Kidney (tissue), 14 donors: ENCODE results near the gene RNF32. TPM values are rescaled to one million over a fixed set of nuclear protein-coding genes. Genes with fewer than 3 reads are reported as not detected.
"Not testable (repeated sequence)": the region's sequence is repeated elsewhere in the genome, so short reads cannot be mapped to it uniquely, and the experiment has no call there.

Experiments
- DNase-seq, 5 donors: peaks; one replicate each; pipeline ENCODE4 v3.0.0-alpha.2; 2013 to 2020
- FAIRE-seq: peaks from 2 replicates; lab custom pipeline; 2012; peaks lifted over from hg19 to GRCh38; lab: Jason Lieb, UNC
- H3K27ac ChIP-seq, 2 donors: one replicate each; pipeline ENCODE4 v1.7.0; 2013; ENCODE audit warnings: low read depth in 2 of 2, low read length in 2 of 2, inconsistent platforms in 1 of 2
- H3K27me3 ChIP-seq: one replicate; pipeline ENCODE4 v1.7.1; 2013; ENCODE audit warnings: low read length, inconsistent platforms; ENCODE audit not compliant: control insufficient read depth, insufficient read depth
- H3K36me3 ChIP-seq, 3 donors: one replicate each; pipeline versions ENCODE4 v1.7.0 to v1.7.1; 2013; ENCODE audit warnings: low read length in 3 of 3, control low read depth in 1 of 3, inconsistent platforms in 1 of 3; ENCODE audit not compliant: insufficient read depth in 3 of 3, control insufficient read depth in 2 of 3
- H3K4me1 ChIP-seq, 3 donors: one replicate each; pipeline versions ENCODE4 v1.7.0 to v1.7.1; 2013; ENCODE audit warnings: low read length in 3 of 3, inconsistent platforms in 1 of 3, low read depth in 1 of 3; ENCODE audit not compliant: control insufficient read depth in 2 of 3, insufficient read depth in 2 of 3
- H3K4me3 ChIP-seq, 3 donors: one replicate each; pipeline versions ENCODE4 v1.7.0 to v1.8.1; 2013; ENCODE audit warnings: low read length in 3 of 3, control low read depth in 1 of 3, inconsistent platforms in 1 of 3
- H3K9ac ChIP-seq, 3 donors: one replicate each; pipeline versions ENCODE4 v1.7.0 to v1.7.1; 2013; ENCODE audit warnings: low read length in 3 of 3, control low read depth in 1 of 3, inconsistent platforms in 1 of 3
- H3K9me3 ChIP-seq, 3 donors: one replicate each; pipeline versions ENCODE4 v1.7.0 to v1.7.1; 2013; ENCODE audit warnings: low read length in 3 of 3, control low read depth in 1 of 3, inconsistent platforms in 1 of 3; ENCODE audit not compliant: control insufficient read depth in 2 of 3, insufficient read depth in 1 of 3
- CTCF ChIP-seq: IDR thresholded peaks from 3 replicates; pipeline ENCODE4 v1.5.1; 2012; ENCODE audit warnings: mild to moderate bottlenecking, moderate library complexity, borderline replicate concordance; ENCODE audit not compliant: insufficient read depth; ENCODE audit errors: extremely low read depth
- intact Hi-C: fragments of 100-400 bp; cut with DNase I; formaldehyde crosslinking; loops from one replicate; pipeline ENCODE4 v1.11.1; 2022
- polyA plus RNA-seq: library from polyadenylated mRNA; stranded (reverse); fragments of 350-450 nt; fragmentation: Illumina TruSeq; extraction: RNeasy Lipid Tissue Mini Kit (QIAGEN cat#74804); gene quantifications from one replicate; pipeline ENCODE4 v1.2.3, GENCODE V29; 2014; ENCODE audit warnings: low read depth, low replicate concordance; ENCODE audit not compliant: insufficient read depth
- total RNA-seq: library from RNA; stranded (reverse); fragmentation: NEBNext Ultra II Directional; extraction: Animal tissue kit (Norgen Biotek cat#: 25700); gene quantifications from one replicate; pipeline ENCODE4 v1.2.1, GENCODE V29; 2021
- donor health status: control.
- donor health status: control.
- donor health status: control.
- donor health status: control.
- donor health status: control.
- donor health status: DM: yes; HTN: yes; CAD: no.
- donor health status: Normal renal cell carcinoma (clear cell type).

Gene RNF32
- total and polyA plus RNA-seq, 2 donors from 2014 or later, result 1.6 to 2.7 TPM

GRCh38 chr7:156642306-156643045 is 1.9 kb downstream of the RNF32 start:
- DNase-seq (no peak), FAIRE-seq (no peak)
- TF ChIP-seq CTCF, result no peak
- peaks cover 0 to 10% (median 4%) of the 10 kb centered on the region in 3 donors for H3K4me1 ChIP-seq
- no peak overlapping the region for H3K9ac ChIP-seq
- no peaks in the 10 kb centered on the region for H3K27me3 ChIP-seq
- H3K27ac ChIP-seq, result no peak overlapping the region
- no peak overlapping the region for H3K4me3 ChIP-seq
- H3K36me3 ChIP-seq, result no peaks in the 10 kb centered on the region
- intact Hi-C loops, result no loop called here
- H3K9me3 ChIP-seq, result peaks cover 0 to 9% (median 0%) of the 10 kb centered on the region in 3 donors

- FAIRE-seq, H3K36me3 ChIP-seq, H3K9me3 ChIP-seq, H3K27me3 ChIP-seq, H3K27ac ChIP-seq, H3K4me3 ChIP-seq, DNase-seq, H3K4me1 ChIP-seq, H3K9ac ChIP-seq, intact Hi-C loops: not testable (repeated sequence)
These were observed 6.8 kb downstream of the RNF32 start for GRCh38 chr7:156647330-156647729.

- Histone ChIP-seq H3K4me1 (peaks cover 0 to 3% (median 0%) of the 10 kb centered on the region in 3 donors), H3K27ac (no peak overlapping the region), H3K9me3 (no peaks in the 10 kb centered on the region), H3K36me3 (no peaks in the 10 kb centered on the region), H3K9ac (no peak overlapping the region), H3K27me3 (no peaks in the 10 kb centered on the region), H3K4me3 (no peak overlapping the region)
- intact Hi-C loops, result no loop called here
- TF ChIP-seq CTCF, result peak; percentile 35
- peak in 4 of 5 donors; percentile 59 to 72 (median 64) for DNase-seq
- no peak for FAIRE-seq
These were observed 9.5 kb downstream of the RNF32 start for GRCh38 chr7:156650042-156650441.

GRCh38 chr7:156651474-156651873 is 10.9 kb downstream of the RNF32 start:
- FAIRE-seq (no peak), DNase-seq (no peak)
- no peaks in the 10 kb centered on the region for H3K36me3 ChIP-seq
- intact Hi-C loops, result no loop called here
- no peak for TF ChIP-seq CTCF
- no peaks in the 10 kb centered on the region for H3K9me3 ChIP-seq
- no peak overlapping the region for H3K9ac ChIP-seq
- H3K4me1 ChIP-seq, result peaks cover 0 to 3% (median 0%) of the 10 kb centered on the region in 3 donors
- H3K27me3 ChIP-seq, result no peaks in the 10 kb centered on the region
- H3K27ac ChIP-seq, result no peak overlapping the region
- no peak overlapping the region for H3K4me3 ChIP-seq
